Measurements from ENCODE around the gene TM4SF18. TPM values are rescaled to one million over a fixed set of nuclear protein-coding genes. Genes with fewer than 3 reads are reported as not detected.

The TM4SF18 gene
- total RNA-seq, 4 donors from 2014 or later, result 4.1 to 13.6 (median 5.9) TPM

- no peaks in the 10 kb centered on the region for H3K27me3 ChIP-seq
- no peaks in the 10 kb centered on the region for H3K36me3 ChIP-seq
- H3K27ac ChIP-seq, result peak overlapping the region; percentile 68 to 81 (median 72)
- TF ChIP-seq POLR2A (IDR thresholded peaks at IDR 0.05), result no peak
- no peak for TF ChIP-seq CTCF (IDR thresholded peaks at IDR 0.05 in 4 of 5, conservative IDR thresholded peaks at IDR 0.05 in 1 of 5)
- intact Hi-C loops (cut with DNase I; ENCODE audit: low total_unique reads) (no loop called here), in situ Hi-C loops (cut with MboI; ENCODE audit: low sequenced_read_pairs in 4 of 4) (loop anchor here in 1 of 4 donors (25.0 kb wide), 1 partner anchor 109 kb away; no protein-coding TSS in a partner anchor)
- H3K4me3 ChIP-seq, result no peak overlapping the region
- peaks cover 3 to 4% of the 10 kb centered on the region in 2 donors for H3K4me1 ChIP-seq
- no peaks in the 10 kb centered on the region for H3K9me3 ChIP-seq
- DNase-seq (no peak), ATAC-seq (no peak)
Observed at GRCh38 chr3:149378478-149379309, 45.3 kb upstream of the TM4SF18 start.

DNA sequence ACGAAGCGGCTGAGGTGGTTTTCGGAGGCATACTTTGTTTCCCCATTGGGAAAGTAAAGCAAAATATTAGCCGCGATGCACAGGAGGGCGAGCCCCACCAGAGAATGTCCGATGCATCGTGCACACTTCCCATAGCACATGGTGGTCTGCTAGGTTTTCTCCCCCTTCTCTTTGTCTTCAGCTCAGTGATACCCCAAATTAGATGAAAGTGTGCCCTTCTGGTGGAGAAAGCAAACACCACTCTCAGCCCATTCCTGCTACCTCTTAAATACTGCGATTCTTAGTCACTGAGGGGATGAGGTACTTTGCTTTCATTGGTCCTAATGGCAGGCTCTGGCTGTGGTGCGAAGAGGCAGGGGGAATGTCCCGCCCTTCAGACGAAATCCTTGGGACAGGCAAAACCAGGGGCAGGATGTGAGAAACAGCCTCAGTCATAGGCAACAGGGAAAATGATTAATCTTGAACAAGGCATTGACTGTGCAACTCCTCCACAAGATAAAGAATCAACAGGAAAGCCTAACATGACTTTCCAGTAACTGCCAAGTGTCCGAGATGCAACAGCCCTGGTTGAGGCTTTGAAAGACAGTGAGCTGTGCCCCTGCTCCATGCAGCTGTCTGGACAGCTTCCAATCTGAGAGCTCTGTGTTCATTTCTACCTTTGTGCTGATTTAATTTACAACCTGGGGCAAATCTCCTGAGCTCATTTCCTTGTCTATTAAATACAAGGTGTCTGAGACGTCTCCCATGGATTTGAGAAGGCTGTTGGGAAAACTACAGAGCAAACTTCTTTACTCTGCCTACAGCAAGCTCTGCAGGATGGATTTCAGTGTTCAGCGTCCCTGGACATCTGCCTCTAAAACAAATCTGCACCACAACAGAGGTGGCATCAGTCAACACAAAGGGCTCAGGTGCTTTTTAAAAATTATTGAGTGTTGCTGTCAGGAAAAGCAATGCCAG is 44.2 kb upstream of the TM4SF18 start, which contains the start of gene TM4SF1:
Gene TM4SF1, minus strand, starts transcription at position 242 of the 957 bp plus-strand sequence. Its CDS starts 102 bp downstream, at position 140.
- in situ Hi-C loops (cut with MboI; ENCODE audit: low sequenced_read_pairs in 4 of 4), result loop anchor here in 1 of 4 donors (25.0 kb wide), 1 partner anchor 110 kb away; no protein-coding TSS in a partner anchor

GRCh38 chr3:149376718-149377407 is 43.4 kb upstream of the TM4SF18 start:
- H3K36me3 ChIP-seq, result no peaks in the 10 kb centered on the region
- TF ChIP-seq CTCF (IDR thresholded peaks at IDR 0.05 in 4 of 5, conservative IDR thresholded peaks at IDR 0.05 in 1 of 5), result no peak
- peak in 1 of 2 donors; percentile 10 for TF ChIP-seq POLR2A (IDR thresholded peaks at IDR 0.05)
- DNase-seq, result no peak
- H3K4me3 ChIP-seq, result peak overlapping the region; percentile 31 to 54 (median 47)
- peak overlapping the region; percentile 68 to 81 (median 72) for H3K27ac ChIP-seq
- peaks cover 3 to 15% of the 10 kb centered on the region in 2 donors for H3K4me1 ChIP-seq
- in situ Hi-C loops (cut with MboI; ENCODE audit: low sequenced_read_pairs in 4 of 4), result loop anchor here in 1 of 4 donors (25.0 kb wide), 1 partner anchor 110 kb away; no protein-coding TSS in a partner anchor
- no peak for ATAC-seq
- H3K9me3 ChIP-seq, result no peaks in the 10 kb centered on the region
- intact Hi-C loops (cut with DNase I; ENCODE audit: low total_unique reads), result no loop called here
- no peaks in the 10 kb centered on the region for H3K27me3 ChIP-seq

More for the DNA sequence above, 44.2 kb upstream of the TM4SF18 start, which contains the start of gene TM4SF1:
- ATAC-seq, result peak; percentile 66 to 68
- DNase-seq, result no peak
- Histone ChIP-seq H3K4me3 (peak within 1 kb of the TSS; percentile 31 to 54 (median 47)), H3K9me3 (no peaks in the 10 kb centered on the region), H3K4me1 (peaks cover 3 to 8% of the 10 kb centered on the region in 2 donors), H3K27ac (peak within 1 kb of the TSS; percentile 68 to 81 (median 72)), H3K27me3 (no peaks in the 10 kb centered on the region), H3K36me3 (no peaks in the 10 kb centered on the region)
- intact Hi-C loops (cut with DNase I; ENCODE audit: low total_unique reads), result no loop called here
- TF ChIP-seq CTCF (IDR thresholded peaks at IDR 0.05 in 4 of 5, conservative IDR thresholded peaks at IDR 0.05 in 1 of 5), result no peak
- peak; percentile 55 to 70 for TF ChIP-seq POLR2A (IDR thresholded peaks at IDR 0.05)

Data from gastrocnemius medialis (tissue), 4 donors.